Activated CD8-positive, alpha-beta memory T cell treated with anti-CD3 and anti-CD28 coated beads for 4 hours (primary cell): ENCODE data around the gene NRG4.
"Not testable (repeated sequence)": the region's sequence is repeated elsewhere in the genome, so short reads cannot be mapped to it uniquely, and the experiment has no call there.

Source experiments
- DNase-seq, 2 donors: peaks; one replicate each; pipeline ENCODE4 v3.0.0-alpha.2; 2020; ENCODE audit warnings: low read depth in 2 of 2

Gene NRG4, protein sequence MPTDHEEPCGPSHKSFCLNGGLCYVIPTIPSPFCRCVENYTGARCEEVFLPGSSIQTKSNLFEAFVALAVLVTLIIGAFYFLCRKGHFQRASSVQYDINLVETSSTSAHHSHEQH

GRCh38 chr15:76011627-76012551 lies at the start of gene NRG4:
Gene NRG4 (minus strand): TSS chr15:76012424. CDS start chr15:76011230, 1,194 bp downstream.
- no peak for DNase-seq

DNA sequence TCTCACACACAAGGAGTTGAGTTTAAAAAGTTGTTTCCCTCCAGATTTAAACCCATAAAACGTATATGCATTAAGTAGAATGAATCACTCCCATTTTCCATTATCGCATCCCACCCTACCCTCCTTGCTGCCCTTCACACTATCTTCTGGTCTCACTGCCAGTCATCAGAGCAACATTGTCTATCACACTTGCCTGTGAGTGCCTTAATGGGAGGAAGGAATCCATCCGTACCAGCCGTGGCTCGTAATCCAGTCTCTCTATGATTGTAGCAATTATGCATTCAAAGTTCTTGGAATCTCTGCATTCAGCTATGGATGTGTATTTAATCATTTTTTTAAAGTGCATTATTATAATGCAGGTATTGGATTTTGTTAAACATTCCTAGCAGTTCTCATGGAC lies 49.5 kb upstream of the NRG4 start:
- DNase-seq: no peak

- DNase-seq: no peak
Observed at GRCh38 chr15:76060118-76060989, 48.1 kb upstream of the NRG4 start.

GRCh38 chr15:76059320-76060117 lies 47.3 kb upstream of the NRG4 start, which contains the start of gene TMEM266:
Gene TMEM266 (plus strand): TSS chr15:76059985. CDS start chr15:76134264, 74,279 bp downstream.
- DNase-seq: no peak

GRCh38 chr15:76058714-76059319 lies 46.6 kb upstream of the NRG4 start:
- DNase-seq: no peak

GRCh38 chr15:76057332-76058000 lies 45.2 kb upstream of the NRG4 start:
- no peak for DNase-seq

- DNase-seq: no peak
Observed at GRCh38 chr15:76056931-76057330, 44.7 kb upstream of the NRG4 start.

GRCh38 chr15:76054201-76054600 lies 42.0 kb upstream of the NRG4 start:
- DNase-seq: not testable (repeated sequence)

- DNase-seq: no peak
Observed at GRCh38 chr15:76038512-76038911, 26.3 kb upstream of the NRG4 start.

DNA sequence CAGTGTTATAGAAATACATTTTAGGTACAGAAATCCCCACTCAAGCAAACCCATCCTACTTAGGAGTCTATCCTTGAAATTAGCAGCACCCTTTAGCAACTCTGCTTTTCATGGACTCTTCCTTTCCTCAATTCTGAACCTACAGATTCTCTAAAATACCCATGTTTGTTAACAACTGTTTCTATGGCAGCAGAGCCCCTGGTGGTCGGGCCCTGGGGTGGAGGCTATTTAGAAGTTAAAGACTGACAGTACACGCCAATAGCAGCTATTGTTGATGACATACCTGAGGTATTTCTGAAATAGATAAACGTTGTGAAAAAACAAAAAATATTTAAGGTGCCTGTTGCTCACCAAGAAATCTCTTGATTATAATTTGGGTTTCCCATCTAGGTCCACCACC lies 23.4 kb upstream of the NRG4 start:
- DNase-seq: no peak

DNA sequence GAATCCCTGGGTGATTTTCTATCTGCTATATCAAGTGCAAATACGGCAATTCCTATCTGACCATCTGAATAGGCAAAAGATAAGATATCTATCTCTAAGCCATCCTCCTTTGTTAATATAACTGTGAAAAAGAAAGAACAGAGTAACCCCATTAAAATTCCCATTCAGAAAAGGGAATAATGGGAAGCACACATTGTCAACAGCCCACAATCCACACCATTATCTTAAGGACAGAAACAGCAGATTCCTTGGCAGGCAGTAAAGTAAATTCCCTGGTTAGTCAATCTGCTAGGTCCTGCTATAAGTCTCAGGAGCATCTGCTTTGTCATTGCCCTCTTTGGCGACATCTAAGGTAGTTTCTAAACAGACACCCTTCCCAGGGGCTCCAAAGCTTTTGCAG lies 21.9 kb upstream of the NRG4 start:
- DNase-seq: no peak

DNA sequence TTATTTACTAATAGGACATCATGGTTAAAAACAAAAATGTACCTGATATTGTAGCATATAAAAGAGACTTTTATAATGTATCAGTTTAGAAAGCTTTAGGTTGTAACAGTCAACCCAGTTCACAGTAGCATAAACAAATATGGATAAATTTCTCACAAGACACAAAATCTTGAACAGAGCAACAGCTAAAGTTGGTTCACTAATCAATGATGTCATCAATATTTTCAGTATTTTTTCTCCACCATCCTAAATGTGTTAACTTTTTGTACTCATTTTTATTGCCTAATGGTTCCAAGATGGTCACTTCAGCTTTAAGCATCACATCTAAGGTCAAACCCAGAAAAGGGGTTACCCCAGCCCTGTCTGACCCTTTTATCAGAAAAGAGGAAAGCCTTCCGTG lies 21.2 kb upstream of the NRG4 start:
- no peak for DNase-seq

- no peak for DNase-seq
Observed at GRCh38 chr15:76032046-76032445, 19.8 kb upstream of the NRG4 start.

GRCh38 chr15:76024021-76024768 lies 12.0 kb upstream of the NRG4 start:
- DNase-seq: no peak

GRCh38 chr15:76013470-76013869 lies 1.2 kb upstream of the NRG4 start:
- not testable (repeated sequence) for DNase-seq

DNA sequence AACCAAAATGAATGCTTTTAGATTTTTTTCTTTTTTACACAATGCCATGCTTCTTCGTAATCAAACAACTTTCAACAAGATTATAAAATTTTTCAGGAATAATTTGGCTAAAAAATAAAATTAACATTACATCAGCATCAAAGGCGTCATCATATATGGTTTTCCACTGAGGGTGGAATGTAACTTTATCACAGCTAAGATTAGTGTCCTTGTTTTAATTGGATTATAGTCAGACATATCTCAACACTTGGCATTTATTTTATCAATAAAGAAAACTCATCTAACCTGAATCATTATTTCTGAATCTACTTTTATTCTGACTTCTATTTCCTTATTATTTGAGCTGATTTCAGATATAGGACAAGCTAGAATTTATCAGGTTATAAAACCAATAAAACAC lies 1.6 kb downstream of the NRG4 start:
- DNase-seq: no peak

- no peak for DNase-seq
Observed at GRCh38 chr15:76006136-76006778, 6.0 kb downstream of the NRG4 start.

GRCh38 chr15:76003364-76003763 lies 8.9 kb downstream of the NRG4 start:
- no peak for DNase-seq

DNA sequence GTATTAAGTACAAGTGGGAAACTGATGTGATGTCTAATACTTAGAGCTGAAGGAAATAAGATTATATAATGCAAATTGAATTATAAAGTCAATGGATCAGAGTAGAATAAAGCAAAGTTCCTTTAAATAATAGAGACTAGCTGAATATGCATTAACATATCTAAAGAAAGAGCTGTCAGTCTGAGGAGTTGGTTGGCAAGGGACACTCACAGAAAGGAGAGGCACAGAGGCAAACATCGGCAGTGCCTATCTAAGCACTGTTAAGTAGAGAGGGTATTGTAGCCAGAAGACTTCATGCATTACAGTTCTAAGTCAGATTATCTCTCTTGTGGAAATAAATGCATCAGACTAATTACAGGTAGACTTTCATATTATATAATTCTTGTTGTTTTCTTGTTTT lies 16.6 kb downstream of the NRG4 start:
- DNase-seq: no peak
